Ovary (tissue), 3 donors: ENCODE measurements around the gene SSX4B.
"Not testable (repeated sequence)": the region's sequence is repeated elsewhere in the genome, so short reads cannot be mapped to it uniquely, and the experiment has no call there.

Experiments
- CTCF ChIP-seq, 3 donors: fragments of 450-650 bp in 2 of 3; fragments of 200-600 bp in 1 of 3; IDR thresholded peaks; one replicate each; pipeline versions ENCODE4 v1.5.1 to v1.8.0; 2016 to 2022; ENCODE audit warnings: antibody characterized with exemption in 3 of 3, mild to moderate bottlenecking in 1 of 3
- POLR2A ChIP-seq: fragments of 450-650 bp; IDR thresholded peaks from one replicate; pipeline ENCODE4 v1.6.1; 2017; ENCODE audit warnings: antibody characterized with exemption, mild to moderate bottlenecking, moderate library complexity
- donor health status: DM: no; HTN: no; CAD: no.

DNA sequence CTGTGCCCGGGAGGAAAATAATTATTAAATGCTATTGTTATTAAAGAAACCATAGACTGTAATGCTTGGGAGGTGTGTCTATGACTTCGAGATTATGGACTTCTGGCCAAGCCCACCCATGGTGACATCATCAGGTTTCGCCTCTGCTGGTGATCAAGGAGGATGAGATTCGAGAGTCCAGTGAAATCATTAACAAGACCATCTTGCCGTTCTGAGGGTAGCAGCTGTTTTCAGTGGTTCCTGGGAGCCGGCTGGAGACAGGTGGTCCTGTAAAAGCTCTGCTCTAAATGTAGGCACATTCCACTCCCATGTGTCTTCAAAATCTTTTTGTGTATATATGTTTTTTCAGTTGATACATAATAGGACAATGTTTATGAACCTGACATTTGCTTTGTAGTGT is 52.5 kb downstream of the SSX4B start:
- not testable (repeated sequence) for TF ChIP-seq CTCF (IDR thresholded peaks at IDR 0.05); POLR2A
